ENCODE data around the gene PDZD2.

Gene PDZD2

GRCh38 chr5:31846934-31847333, 208.0 kb downstream of the PDZD2 start:
- DNase-seq (no peak), ATAC-seq (ENCODE audit: insufficient read depth, low read depth) (no peak)
- Histone ChIP-seq H3K9ac (ENCODE audit: low read depth, low read length) (no peak overlapping the region), H3K4me2 (ENCODE audit: insufficient read depth, low read length) (no peak overlapping the region), H3K36me3 (ENCODE audit: insufficient read depth, low read length) (no peaks in the 10 kb centered on the region), H4K20me1 (ENCODE audit: insufficient read depth, low read length) (no peaks in the 10 kb centered on the region), H2AFZ (ENCODE audit: low read depth, low read length) (no peak overlapping the region), H3K4me3 (ENCODE audit: low read depth in 1 of 2, low read length in 2 of 2) (no peak overlapping the region), H3K27ac (ENCODE audit: low read length) (no peak overlapping the region), H3K79me2 (ENCODE audit: insufficient read depth, low read length) (no peaks in the 10 kb centered on the region), H3K4me1 (ENCODE audit: insufficient read depth, low read length) (no peaks in the 10 kb centered on the region), H3K9me3 (ENCODE audit: insufficient read depth, low read length, severe bottlenecking) (no peaks in the 10 kb centered on the region), H3K27me3 (ENCODE audit: insufficient read depth, low read length, poor library complexity) (no peaks in the 10 kb centered on the region)
- TF ChIP-seq EZH2 (IDR thresholded peaks at IDR 0.05; ENCODE audit: borderline replicate concordance, low read depth, low read length, severe bottlenecking) (no peak), CTCF (IDR thresholded peaks at IDR 0.05; ENCODE audit: borderline replicate concordance, extremely low read depth, low read length, poor library complexity, severe bottlenecking) (no peak)

GRCh38 chr5:31847354-31847753, 208.4 kb downstream of the PDZD2 start:
- H3K36me3 ChIP-seq (ENCODE audit: insufficient read depth, low read length) = no peaks in the 10 kb centered on the region
- ATAC-seq (ENCODE audit: insufficient read depth, low read depth) (no peak), DNase-seq (no peak)
- H3K27me3 ChIP-seq (ENCODE audit: insufficient read depth, low read length, poor library complexity) = no peaks in the 10 kb centered on the region
- H4K20me1 ChIP-seq (ENCODE audit: insufficient read depth, low read length) = no peaks in the 10 kb centered on the region
- no peak overlapping the region for H3K9ac ChIP-seq (ENCODE audit: low read depth, low read length)
- no peaks in the 10 kb centered on the region for H3K9me3 ChIP-seq (ENCODE audit: insufficient read depth, low read length, severe bottlenecking)
- TF ChIP-seq CTCF (IDR thresholded peaks at IDR 0.05; ENCODE audit: borderline replicate concordance, extremely low read depth, low read length, poor library complexity, severe bottlenecking) (no peak), EZH2 (IDR thresholded peaks at IDR 0.05; ENCODE audit: borderline replicate concordance, low read depth, low read length, severe bottlenecking) (no peak)
- H3K79me2 ChIP-seq (ENCODE audit: insufficient read depth, low read length) = no peaks in the 10 kb centered on the region
- H3K27ac ChIP-seq (ENCODE audit: low read length) = no peak overlapping the region
- no peak overlapping the region for H2AFZ ChIP-seq (ENCODE audit: low read depth, low read length)
- H3K4me3 ChIP-seq (ENCODE audit: low read depth in 1 of 2, low read length in 2 of 2) = no peak overlapping the region
- no peaks in the 10 kb centered on the region for H3K4me1 ChIP-seq (ENCODE audit: insufficient read depth, low read length)
- no peak overlapping the region for H3K4me2 ChIP-seq (ENCODE audit: insufficient read depth, low read length)

- ATAC-seq (ENCODE audit: insufficient read depth, low read depth) (no peak), DNase-seq (no peak)
- Histone ChIP-seq H3K79me2 (ENCODE audit: insufficient read depth, low read length) (no peaks in the 10 kb centered on the region), H3K27ac (ENCODE audit: low read length) (no peak overlapping the region), H3K27me3 (ENCODE audit: insufficient read depth, low read length, poor library complexity) (no peaks in the 10 kb centered on the region), H3K4me2 (ENCODE audit: insufficient read depth, low read length) (no peak overlapping the region), H3K9ac (ENCODE audit: low read depth, low read length) (no peak overlapping the region), H4K20me1 (ENCODE audit: insufficient read depth, low read length) (no peaks in the 10 kb centered on the region), H3K36me3 (ENCODE audit: insufficient read depth, low read length) (no peaks in the 10 kb centered on the region), H3K4me1 (ENCODE audit: insufficient read depth, low read length) (no peaks in the 10 kb centered on the region), H3K9me3 (ENCODE audit: insufficient read depth, low read length, severe bottlenecking) (no peaks in the 10 kb centered on the region), H2AFZ (ENCODE audit: low read depth, low read length) (no peak overlapping the region), H3K4me3 (ENCODE audit: low read depth in 1 of 2, low read length in 2 of 2) (no peak overlapping the region)
- no peak for TF ChIP-seq CTCF (IDR thresholded peaks at IDR 0.05; ENCODE audit: borderline replicate concordance, extremely low read depth, low read length, poor library complexity, severe bottlenecking)
- TF ChIP-seq EZH2 (IDR thresholded peaks at IDR 0.05; ENCODE audit: borderline replicate concordance, low read depth, low read length, severe bottlenecking) = no peak
Measured at GRCh38 chr5:31850981-31851689, 212.2 kb downstream of the PDZD2 start.
